Measurements from ENCODE around the gene PRPS2.

The PRPS2 gene

DNA sequence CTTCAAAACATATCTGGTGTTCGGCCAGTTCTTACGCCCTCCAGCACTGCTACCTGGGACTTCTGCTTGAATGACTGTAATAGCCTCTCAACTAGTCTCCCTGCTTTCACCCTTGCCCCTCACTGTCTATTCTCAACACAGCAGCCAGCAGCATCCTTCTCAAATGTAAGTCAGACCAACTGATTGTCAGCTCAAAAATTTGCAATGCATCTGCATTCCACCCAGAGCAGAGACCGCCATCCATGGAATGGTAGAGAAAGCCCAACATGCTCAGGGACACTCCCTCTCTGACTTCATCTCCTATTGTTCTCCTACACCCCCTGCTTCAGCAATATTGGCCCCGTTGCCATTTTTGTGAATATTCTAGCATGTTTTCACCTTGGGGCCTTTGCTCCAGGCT is 81.5 kb downstream of the PRPS2 start:
- DNase-seq (ENCODE audit: low spot score) = no peak
- in situ Hi-C loops (cut with MboI; ENCODE audit: low sequenced_read_pairs, unreplicated experiment) = no loop called here
- TF ChIP-seq CTCF (IDR thresholded peaks at IDR 0.05; ENCODE audit: borderline replicate concordance, control extremely low read depth, extremely low read depth, insufficient read depth, missing control alignments) = no peak
